ENCODE results near the gene RAB29.

DNA sequence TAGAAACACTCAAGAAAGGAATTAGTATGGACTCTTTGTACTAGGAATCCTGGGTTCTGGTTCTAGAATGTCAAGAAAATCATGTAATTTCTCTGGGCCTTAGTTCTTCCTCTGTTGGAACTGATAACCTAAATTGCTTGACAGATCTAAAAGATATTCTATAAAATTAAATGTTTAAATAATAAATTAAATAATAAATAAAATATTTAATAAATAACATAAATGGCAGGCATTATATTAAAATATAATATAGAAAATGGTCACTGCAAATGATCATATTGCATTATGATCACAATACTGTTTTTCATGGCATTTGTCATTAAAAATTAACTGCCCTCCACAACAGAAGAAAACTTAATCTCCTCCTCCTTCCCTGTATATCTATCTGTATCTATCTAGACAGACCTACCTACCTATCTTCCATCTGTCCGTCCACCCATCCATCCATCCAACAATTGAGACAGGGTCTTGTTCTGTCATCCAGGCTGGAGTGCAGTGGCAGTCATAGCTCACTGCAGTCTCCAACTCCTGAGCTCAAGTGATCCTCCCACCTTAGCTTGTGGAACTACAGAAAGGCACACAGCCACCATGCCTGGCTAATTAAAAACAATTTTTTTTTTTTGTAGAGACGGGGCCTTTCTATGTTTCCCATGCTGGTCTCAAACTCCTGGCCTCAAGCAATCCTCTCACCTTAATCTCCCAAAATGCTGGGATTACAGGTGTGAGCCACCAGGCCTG, 41.7 kb downstream of the RAB29 start:
- TF ChIP-seq EP300 (IDR thresholded peaks at IDR 0.05; ENCODE audit: borderline replicate concordance) (no peak), FOXM1 (IDR thresholded peaks at IDR 0.05; ENCODE audit: borderline replicate concordance, low read depth) (no peak), RAD21 (IDR thresholded peaks at IDR 0.05; ENCODE audit: low read depth) (no peak), MAX (IDR thresholded peaks at IDR 0.05) (no peak)

Data from Ishikawa (cell line).